WTC11 (cell line): Measurements from ENCODE around the gene SORCS2. TPM values are rescaled to one million over a fixed set of nuclear protein-coding genes. Genes with fewer than 3 reads are reported as not detected.

Experiments used
- ATAC-seq: fragments of 200-7000 bp; cut with Tn5 transposase; 2 replicates; pipeline ENCODE4 v1.10.0; 2021; ENCODE audit warnings: mild to moderate bottlenecking, moderate library complexity
- CTCF ChIA-PET: fragments of 300-600 bp; sonication (Branson Sonifier 250); formaldehyde crosslinking; loops from one replicate; lab custom pipeline; 2021; ENCODE audit warnings: antibody characterized with exemption; lab: Charles Lee
- POLR2A ChIA-PET: fragments of 350-600 bp; sonication (Branson Sonifier 250); formaldehyde crosslinking; loops from one replicate; lab custom pipeline; 2021; ENCODE audit warnings: antibody characterized with exemption; lab: Charles Lee
- DNase-seq: peaks from one replicate; pipeline ENCODE4 v3.0.0; 2021; ENCODE audit warnings: low spot score
- H3K27ac Mint-ChIP-seq: 2 replicates; pipeline ENCODE4 v1.8.0; 2021; ENCODE audit warnings: mixed read lengths
- H3K27me3 Mint-ChIP-seq: 2 replicates; pipeline ENCODE4 v1.8.0; 2021; ENCODE audit warnings: low read depth, mild to moderate bottlenecking, moderate library complexity, mixed read lengths
- H3K36me3 Mint-ChIP-seq: 2 replicates; pipeline ENCODE4 v1.8.0; 2021; ENCODE audit warnings: mixed read lengths
- H3K4me1 Mint-ChIP-seq: 2 replicates; pipeline ENCODE4 v1.8.0; 2022; ENCODE audit warnings: mixed read lengths
- H3K4me3 Mint-ChIP-seq: 2 replicates; pipeline ENCODE4 v1.8.0; 2021; ENCODE audit warnings: mild to moderate bottlenecking, moderate library complexity, mixed read lengths
- H3K9me3 Mint-ChIP-seq: 2 replicates; pipeline ENCODE4 v1.8.0; 2021; ENCODE audit warnings: mixed read lengths
- ATF3 ChIP-seq: sonication (generic); formaldehyde crosslinking; conservative IDR thresholded peaks from 2 replicates; pipeline ENCODE4 v1.8.1; 2022; ENCODE audit warnings: mild to moderate bottlenecking, missing genetic modification reagents
- E2F1 ChIP-seq: sonication (generic); formaldehyde crosslinking; IDR thresholded peaks from 2 replicates; pipeline ENCODE4 v1.8.0; 2022; ENCODE audit warnings: mild to moderate bottlenecking, missing genetic modification reagents
- EMX1 ChIP-seq: fragments of 250-450 bp; sonication (Bioruptor Pico); IDR thresholded peaks from 2 replicates; pipeline ENCODE4 v1.8.0; 2021; ENCODE audit warnings: mild to moderate bottlenecking
- ESRRA ChIP-seq: sonication (generic); formaldehyde crosslinking; IDR thresholded peaks from 2 replicates; pipeline ENCODE4 v1.8.1; 2022; ENCODE audit warnings: mild to moderate bottlenecking, missing genetic modification reagents, borderline replicate concordance
- FOXK1 ChIP-seq: sonication (generic); formaldehyde crosslinking; IDR thresholded peaks from 2 replicates; pipeline ENCODE4 v1.8.0; 2022; ENCODE audit warnings: mild to moderate bottlenecking, moderate library complexity, missing genetic modification reagents
- FOXP1 ChIP-seq: sonication (generic); formaldehyde crosslinking; IDR thresholded peaks from 2 replicates; pipeline ENCODE4 v1.8.0; 2022; ENCODE audit warnings: missing genetic modification reagents, mild to moderate bottlenecking, moderate library complexity, borderline replicate concordance
- GABPB1 ChIP-seq: sonication (generic); formaldehyde crosslinking; IDR thresholded peaks from 2 replicates; pipeline ENCODE4 v1.8.1; 2023; ENCODE audit warnings: mild to moderate bottlenecking, missing genetic modification reagents
- JAZF1 ChIP-seq: fragments of 250-450 bp; sonication (Bioruptor Pico); IDR thresholded peaks from 2 replicates; pipeline ENCODE4 v1.9.0; 2021; ENCODE audit warnings: moderate library complexity, mild to moderate bottlenecking, inconsistent platforms
- KAT7 ChIP-seq: sonication (generic); formaldehyde crosslinking; IDR thresholded peaks from 2 replicates; pipeline ENCODE4 v1.8.1; 2023; ENCODE audit warnings: missing genetic modification reagents, mild to moderate bottlenecking, borderline replicate concordance
- MLX ChIP-seq: sonication (generic); formaldehyde crosslinking; IDR thresholded peaks from 2 replicates; pipeline ENCODE4 v1.8.1; 2023; ENCODE audit warnings: mild to moderate bottlenecking, missing genetic modification reagents, moderate library complexity
- NR1H2 ChIP-seq: sonication (generic); formaldehyde crosslinking; IDR thresholded peaks from 2 replicates; pipeline ENCODE4 v1.9.0; 2021; ENCODE audit warnings: mild to moderate bottlenecking, moderate library complexity, missing genetic modification reagents
- NR2C2 ChIP-seq: sonication (generic); formaldehyde crosslinking; IDR thresholded peaks from 2 replicates; pipeline ENCODE4 v1.8.0; 2022; ENCODE audit warnings: mild to moderate bottlenecking, missing genetic modification reagents
- RORB ChIP-seq: fragments of 250-450 bp; sonication (Bioruptor Pico); IDR thresholded peaks from 2 replicates; pipeline ENCODE4 v1.9.0; 2021; ENCODE audit warnings: mild to moderate bottlenecking
- TCF7 ChIP-seq: sonication (generic); formaldehyde crosslinking; IDR thresholded peaks from 2 replicates; pipeline ENCODE4 v1.8.0; 2022; ENCODE audit warnings: mild to moderate bottlenecking, low read depth, missing genetic modification reagents, moderate library complexity
- TEAD4 ChIP-seq: sonication (generic); formaldehyde crosslinking; IDR thresholded peaks from 2 replicates; pipeline ENCODE4 v1.8.0; 2022; ENCODE audit warnings: mild to moderate bottlenecking, missing genetic modification reagents
- ZBTB21 ChIP-seq: sonication (generic); formaldehyde crosslinking; IDR thresholded peaks from 2 replicates; pipeline ENCODE4 v1.8.1; 2023; ENCODE audit warnings: mild to moderate bottlenecking, missing genetic modification reagents, borderline replicate concordance
- ZNF121 ChIP-seq: sonication (generic); formaldehyde crosslinking; IDR thresholded peaks from 2 replicates; pipeline ENCODE4 v1.8.0; 2023; ENCODE audit warnings: missing genetic modification reagents
- ZNF263 ChIP-seq: sonication (generic); formaldehyde crosslinking; IDR thresholded peaks from 2 replicates; pipeline ENCODE4 v1.8.1; 2022; ENCODE audit warnings: low read depth, mild to moderate bottlenecking, moderate library complexity, missing genetic modification reagents
- total RNA-seq: library from RNA; stranded (reverse); gene quantifications from 3 replicates; pipeline ENCODE4 v1.2.3, GENCODE V29; 2021
- TF ChIP-seq, protein P1 (sequence below): fragments of 250-450 bp; sonication (Bioruptor Pico); IDR thresholded peaks from 2 replicates; pipeline ENCODE4 v1.9.0; 2021; ENCODE audit warnings: moderate library complexity, mild to moderate bottlenecking, inconsistent platforms, borderline replicate concordance
- TF ChIP-seq, protein P2 (sequence below): sonication (generic); formaldehyde crosslinking; IDR thresholded peaks from 2 replicates; pipeline ENCODE4 v1.8.1; 2022; ENCODE audit warnings: missing genetic modification reagents, borderline replicate concordance
- TF ChIP-seq, protein P3 (sequence below): sonication (generic); formaldehyde crosslinking; IDR thresholded peaks from 2 replicates; pipeline ENCODE4 v1.8.0; 2023; ENCODE audit warnings: missing genetic modification reagents

SORCS2 gene
- total RNA-seq, 1 experiment from 2014 or later = 6.6 TPM

DNA sequence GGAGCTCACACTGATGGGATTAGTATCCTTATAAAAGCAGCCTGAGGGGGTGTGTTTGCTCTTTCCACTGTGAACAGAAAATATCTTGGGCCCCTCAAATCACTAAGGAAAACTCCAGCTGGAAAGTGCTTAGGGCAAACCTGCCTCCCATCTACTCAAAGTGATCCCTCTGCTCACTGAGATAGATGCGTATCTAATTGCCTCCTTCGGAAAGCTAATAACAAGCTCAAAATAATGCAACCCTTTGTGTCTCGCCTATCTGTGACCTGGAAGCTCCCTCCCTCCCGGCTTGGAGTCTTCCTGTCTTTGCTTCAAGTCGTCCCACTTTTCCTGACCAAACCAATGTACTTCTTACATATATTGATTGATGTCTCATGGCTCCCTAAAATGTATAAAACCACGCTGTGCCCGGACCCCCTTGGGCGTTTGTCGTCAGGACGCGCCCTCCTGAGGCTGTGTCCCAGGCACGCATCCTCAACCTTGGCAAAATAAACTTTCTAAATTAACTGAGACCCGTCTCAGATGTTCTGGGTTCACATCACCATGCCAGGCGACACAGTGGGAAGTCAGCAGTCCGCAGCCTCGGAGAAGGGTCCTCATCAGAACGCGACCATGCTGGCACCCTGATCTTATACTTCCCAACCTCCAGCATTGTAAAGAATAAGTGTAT, 34.1 kb upstream of the SORCS2 start:
- TF ChIP-seq, protein P1, sequence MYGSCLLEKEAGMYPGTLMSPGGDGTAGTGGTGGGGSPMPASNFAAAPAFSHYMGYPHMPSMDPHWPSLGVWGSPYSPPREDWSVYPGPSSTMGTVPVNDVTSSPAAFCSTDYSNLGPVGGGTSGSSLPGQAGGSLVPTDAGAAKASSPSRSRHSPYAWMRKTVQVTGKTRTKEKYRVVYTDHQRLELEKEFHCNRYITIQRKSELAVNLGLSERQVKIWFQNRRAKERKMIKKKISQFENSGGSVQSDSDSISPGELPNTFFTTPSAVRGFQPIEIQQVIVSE (CRISPR knock-in tag) = no peak
- no peak for TF ChIP-seq ZNF121 (CRISPR knock-in tag)
- TF ChIP-seq E2F1 (CRISPR knock-in tag) = no peak
- TF ChIP-seq, protein P2, sequence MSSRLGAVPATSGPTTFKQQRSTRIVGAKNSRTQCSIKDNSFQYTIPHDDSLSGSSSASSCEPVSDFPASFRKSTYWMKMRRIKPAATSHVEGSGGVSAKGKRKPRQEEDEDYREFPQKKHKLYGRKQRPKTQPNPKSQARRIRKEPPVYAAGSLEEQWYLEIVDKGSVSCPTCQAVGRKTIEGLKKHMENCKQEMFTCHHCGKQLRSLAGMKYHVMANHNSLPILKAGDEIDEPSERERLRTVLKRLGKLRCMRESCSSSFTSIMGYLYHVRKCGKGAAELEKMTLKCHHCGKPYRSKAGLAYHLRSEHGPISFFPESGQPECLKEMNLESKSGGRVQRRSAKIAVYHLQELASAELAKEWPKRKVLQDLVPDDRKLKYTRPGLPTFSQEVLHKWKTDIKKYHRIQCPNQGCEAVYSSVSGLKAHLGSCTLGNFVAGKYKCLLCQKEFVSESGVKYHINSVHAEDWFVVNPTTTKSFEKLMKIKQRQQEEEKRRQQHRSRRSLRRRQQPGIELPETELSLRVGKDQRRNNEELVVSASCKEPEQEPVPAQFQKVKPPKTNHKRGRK (CRISPR knock-in tag) = no peak
- no peak for TF ChIP-seq JAZF1 (CRISPR knock-in tag)
- no peak for TF ChIP-seq FOXK1 (CRISPR knock-in tag)
- TF ChIP-seq NR1H2 (CRISPR knock-in tag) = no peak
- TF ChIP-seq TCF7 (CRISPR knock-in tag) = no peak
- TF ChIP-seq KAT7 (CRISPR knock-in tag) = no peak
- TF ChIP-seq, all 79 proteins: peak for 0
- H3K27me3 Mint-ChIP-seq = no peaks in the 10 kb centered on the region; the same call in 1 of the 2 replicates
- H3K36me3 Mint-ChIP-seq = no peaks in the 10 kb centered on the region
- H3K4me1 Mint-ChIP-seq = 0 out of 2 replicates have a peak, but pooled peaks cover 7% of the 10 kb centered on the region
- POLR2A ChIA-PET = no interaction called here
- H3K9me3 Mint-ChIP-seq = no peaks in the 10 kb centered on the region
- H3K4me3 Mint-ChIP-seq = no peak overlapping the region
- H3K27ac Mint-ChIP-seq = no peak overlapping the region
- ATAC-seq = no peak
- CTCF ChIA-PET = interaction anchor here (2.4 kb wide), 1 partner anchor 87 kb away, joined by 7 read pairs; no protein-coding TSS in a partner anchor
- DNase-seq = no peak

GRCh38 chr4:7158991-7159390, 33.3 kb upstream of the SORCS2 start:
- H3K4me3 Mint-ChIP-seq = no peak overlapping the region
- no peaks in the 10 kb centered on the region; the same call in 1 of the 2 replicates for H3K27me3 Mint-ChIP-seq
- POLR2A ChIA-PET = no interaction called here
- 0 out of 2 replicates have a peak, but pooled peaks cover 7% of the 10 kb centered on the region for H3K4me1 Mint-ChIP-seq
- H3K9me3 Mint-ChIP-seq = no peaks in the 10 kb centered on the region
- ATAC-seq (no peak), DNase-seq (no peak)
- CTCF ChIA-PET = no interaction called here
- no peak overlapping the region for H3K27ac Mint-ChIP-seq
- H3K36me3 Mint-ChIP-seq = no peaks in the 10 kb centered on the region
- TF ChIP-seq ESRRA (CRISPR knock-in tag) (no peak), ATF3 (no peak)

- H3K4me3 Mint-ChIP-seq = no peak overlapping the region
- 0 out of 2 replicates have a peak, but pooled peaks cover 7% of the 10 kb centered on the region for H3K4me1 Mint-ChIP-seq
- ChIA-PET CTCF (no interaction called here), POLR2A (no interaction called here)
- H3K27ac Mint-ChIP-seq = no peak overlapping the region
- no peak for DNase-seq
- no peaks in the 10 kb centered on the region; the same call in 1 of the 2 replicates for H3K27me3 Mint-ChIP-seq
- no peak for TF ChIP-seq FOXP1 (CRISPR knock-in tag)
- TF ChIP-seq MLX (CRISPR knock-in tag) = no peak
- TF ChIP-seq, all 79 proteins: peak for 0
- no peaks in the 10 kb centered on the region for H3K36me3 Mint-ChIP-seq
- no peak for ATAC-seq
- no peaks in the 10 kb centered on the region for H3K9me3 Mint-ChIP-seq
Observed at GRCh38 chr4:7159923-7160322, 32.4 kb upstream of the SORCS2 start.

DNA sequence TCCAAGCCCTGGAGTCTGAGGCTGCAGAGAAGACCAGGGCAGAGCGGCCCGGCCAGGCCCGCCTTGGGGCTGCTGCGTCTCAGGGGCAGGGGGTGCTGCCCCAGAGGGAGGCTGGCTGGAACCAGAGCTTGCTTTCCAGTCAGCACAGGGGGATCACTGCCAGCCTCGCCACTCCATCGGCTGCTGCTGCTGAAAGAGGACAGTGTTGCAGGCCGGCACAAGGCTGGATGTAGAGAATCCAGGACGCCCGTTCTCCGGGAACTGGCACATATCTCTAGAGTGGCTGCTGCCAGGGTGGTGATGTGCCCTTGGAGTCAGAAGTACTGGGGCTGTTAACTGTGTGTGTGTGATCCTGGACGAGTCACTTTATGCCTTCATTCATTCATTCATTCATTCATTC, 31.9 kb upstream of the SORCS2 start:
- DNase-seq (no peak), ATAC-seq (no peak)
- Mint-ChIP-seq H3K27me3 (no peaks in the 10 kb centered on the region; the same call in 1 of the 2 replicates), H3K4me3 (no peak overlapping the region), H3K27ac (no peak overlapping the region), H3K9me3 (no peaks in the 10 kb centered on the region), H3K36me3 (no peaks in the 10 kb centered on the region), H3K4me1 (0 out of 2 replicates have a peak, but pooled peaks cover 6% of the 10 kb centered on the region)
- POLR2A ChIA-PET = no interaction called here
- CTCF ChIA-PET = interaction anchor here (1.1 kb wide), 1 partner anchor 89 kb away, joined by 4 read pairs; no protein-coding TSS in a partner anchor
- no peak for TF ChIP-seq RORB (CRISPR knock-in tag)
- no peak for TF ChIP-seq FOXP1 (CRISPR knock-in tag)
- TF ChIP-seq ZNF121 (CRISPR knock-in tag) = no peak
- TF ChIP-seq ZBTB21 (CRISPR knock-in tag) = no peak
- no peak for TF ChIP-seq ZNF263 (CRISPR knock-in tag)
- TF ChIP-seq NR2C2 = no peak
- no peak for TF ChIP-seq TEAD4 (CRISPR knock-in tag)
- TF ChIP-seq EMX1 (CRISPR knock-in tag) = no peak
- TF ChIP-seq, protein P3, sequence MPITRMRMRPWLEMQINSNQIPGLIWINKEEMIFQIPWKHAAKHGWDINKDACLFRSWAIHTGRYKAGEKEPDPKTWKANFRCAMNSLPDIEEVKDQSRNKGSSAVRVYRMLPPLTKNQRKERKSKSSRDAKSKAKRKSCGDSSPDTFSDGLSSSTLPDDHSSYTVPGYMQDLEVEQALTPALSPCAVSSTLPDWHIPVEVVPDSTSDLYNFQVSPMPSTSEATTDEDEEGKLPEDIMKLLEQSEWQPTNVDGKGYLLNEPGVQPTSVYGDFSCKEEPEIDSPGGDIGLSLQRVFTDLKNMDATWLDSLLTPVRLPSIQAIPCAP (CRISPR knock-in tag) = no peak
- no peak for TF ChIP-seq ESRRA (CRISPR knock-in tag)
- no peak for TF ChIP-seq GABPB1 (CRISPR knock-in tag)
